ENCODE results near the gene ENDOU.
"Not testable (repeated sequence)": the region's sequence is repeated elsewhere in the genome, so short reads cannot be mapped to it uniquely, and the experiment has no call there.

The ENDOU gene

DNA sequence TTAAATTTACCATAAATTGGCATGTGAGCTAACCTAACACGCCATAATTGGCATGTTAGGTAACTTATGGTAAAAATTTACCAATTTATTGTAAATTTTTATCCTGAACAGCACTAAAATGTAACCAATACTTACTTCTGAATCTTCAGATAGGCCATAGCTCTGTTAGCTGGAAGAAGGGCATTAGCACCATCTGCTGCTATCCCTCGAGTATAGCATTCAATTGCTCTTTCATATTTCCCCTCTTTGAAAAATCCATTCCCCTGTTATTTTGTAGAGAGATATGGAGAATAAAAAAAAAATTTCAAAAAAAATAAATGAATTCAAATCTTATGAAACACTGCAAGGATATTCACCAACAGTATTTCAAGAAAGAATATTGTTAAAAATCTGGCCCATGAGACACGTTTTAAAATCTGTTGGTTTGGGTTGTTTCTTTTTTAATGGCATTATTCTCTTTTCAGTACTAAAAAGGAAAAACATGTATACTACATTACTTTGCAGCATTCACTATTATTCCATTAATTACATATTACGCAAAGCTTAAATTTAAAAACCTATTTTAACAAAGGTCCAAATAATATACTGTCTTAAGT, 38.5 kb downstream of the ENDOU start:
- DNase-seq (ENCODE audit: low read depth): no peak

- DNase-seq (ENCODE audit: low read depth): no peak
Observed at GRCh38 chr12:47679785-47680184, 45.5 kb downstream of the ENDOU start.

DNA sequence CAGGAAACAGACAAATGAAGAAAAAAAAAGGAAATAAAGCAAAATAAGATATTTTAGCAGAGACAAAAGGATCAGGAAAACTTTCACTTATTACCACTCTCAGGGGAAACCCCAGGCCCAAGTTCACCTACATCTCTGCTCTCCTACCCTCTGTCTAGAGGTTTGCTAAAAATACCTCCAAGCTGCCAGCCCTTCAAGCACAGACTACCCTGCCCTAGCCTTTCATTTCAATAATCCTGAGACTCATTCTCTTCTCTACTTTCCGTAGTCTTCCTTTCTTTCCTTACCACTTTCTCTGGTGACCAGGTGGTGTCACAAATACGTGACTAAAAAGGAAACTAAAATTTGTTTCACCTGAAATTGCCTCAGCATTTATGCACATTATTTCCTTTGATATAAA, 53.2 kb downstream of the ENDOU start:
- DNase-seq (ENCODE audit: low read depth): no peak

GRCh38 chr12:47667935-47668334, 57.4 kb downstream of the ENDOU start:
- DNase-seq (ENCODE audit: low read depth): not testable (repeated sequence)

Data from activated T-cell treated with anti-CD3 and anti-CD28 coated beads for 48 hours (primary cell).